Peyer's patch (tissue), 4 donors: Measurements from ENCODE around the gene MAP2K4.

Source experiments
- CTCF ChIP-seq, 6 experiments: fragments of 450-650 bp in 4 of 6; fragments of 200-600 bp in 2 of 6; sonication (generic) in 1 of 6; IDR thresholded peaks; one replicate each; pipeline ENCODE4 v1.5.1; 2017 to 2019; ENCODE audit warnings: antibody characterized with exemption in 6 of 6, mild to moderate bottlenecking in 3 of 6, moderate library complexity in 1 of 6
- POLR2A ChIP-seq, 2 donors: fragments of 450-650 bp; IDR thresholded peaks; one replicate each; pipeline ENCODE4 v1.5.1; 2017; ENCODE audit warnings: antibody characterized with exemption in 2 of 2, mild to moderate bottlenecking in 2 of 2, moderate library complexity in 2 of 2

- TF ChIP-seq POLR2A (IDR thresholded peaks at IDR 0.05): no peak
- no peak for TF ChIP-seq CTCF (IDR thresholded peaks at IDR 0.05)
Measured at GRCh38 chr17:12095522-12095921, 74.8 kb downstream of the MAP2K4 start.
